Aorta (tissue), 5 donors: Measurements from ENCODE around the gene CCDC167. TPM values are rescaled to one million over a fixed set of nuclear protein-coding genes. Genes with fewer than 3 reads are reported as not detected.

Experiments
- ATAC-seq: fragments of 200-7000 bp; cut with Tn5 transposase; one replicate; pipeline ENCODE4 v1.9.1; 2022; ENCODE audit warnings: moderate library complexity; ENCODE audit not compliant: low FRiP score
- DNase-seq, 2 donors: peaks; one replicate each; pipeline ENCODE4 v3.0.0-alpha.2; 2020
- H3K27ac ChIP-seq, 2 donors: one replicate each; pipeline ENCODE4 v1.5.1; 2013; ENCODE audit warnings: low read length in 2 of 2, mild to moderate bottlenecking in 2 of 2, moderate library complexity in 2 of 2, control low read depth in 1 of 2, inconsistent platforms in 1 of 2, low read depth in 1 of 2
- H3K27me3 ChIP-seq, 2 donors: one replicate each; pipeline ENCODE4 v1.6.1; 2013; ENCODE audit warnings: control low read depth in 1 of 2, low read length in 1 of 2, mild to moderate bottlenecking in 1 of 2, moderate library complexity in 1 of 2; ENCODE audit not compliant: insufficient read depth in 2 of 2, control insufficient read depth in 1 of 2
- H3K36me3 ChIP-seq, 2 donors: one replicate each; pipeline ENCODE4 v1.6.1; 2013; ENCODE audit warnings: control low read depth in 1 of 2, low read length in 1 of 2, mild to moderate bottlenecking in 1 of 2; ENCODE audit not compliant: insufficient read depth in 2 of 2, control insufficient read depth in 1 of 2
- H3K4me1 ChIP-seq, 2 donors: one replicate each; pipeline ENCODE4 v1.6.1; 2013; ENCODE audit warnings: low read length in 2 of 2, control low read depth in 1 of 2, mild to moderate bottlenecking in 1 of 2, moderate library complexity in 1 of 2; ENCODE audit not compliant: insufficient read depth in 2 of 2, control insufficient read depth in 1 of 2
- H3K4me3 ChIP-seq, 2 donors: one replicate each; pipeline ENCODE4 v1.5.1; 2013; ENCODE audit warnings: low read length in 2 of 2, control low read depth in 1 of 2, mild to moderate bottlenecking in 1 of 2
- H3K9me3 ChIP-seq: one replicate; pipeline ENCODE4 v1.6.1; 2013; ENCODE audit warnings: mild to moderate bottlenecking, low read length; ENCODE audit not compliant: control insufficient read depth
- WGBS, 2 donors: extraction: QIAGEN DNeasy Blood & Tissue Kit; methylation state at CpG; one replicate each; pipeline ENCODE4 v1.1.7; 2013; 5-methylcytosine and 5-hydroxymethylcytosine counted together
- intact Hi-C, 2 donors: fragments of 100-400 bp; cut with DNase I; formaldehyde crosslinking; loops; one replicate each; pipeline versions ENCODE4 v1.14.2 to v1.15.0; 2022
- polyA plus RNA-seq, 2 donors: library from polyadenylated mRNA; stranded (reverse); fragments of 200-250 nt; gene quantifications; one replicate each; pipeline ENCODE4 v1.2.3, GENCODE V29; 2013
- total RNA-seq, 2 donors: library from RNA; stranded (reverse); fragmentation: NEBNext Ultra II Directional; extraction: Animal tissue kit (Norgen Biotek cat#: 25700); gene quantifications; one replicate each; pipeline ENCODE4 v1.2.1, GENCODE V29; 2021
- donor health status: healthy with polysubstance abuse.
- donor health status: Bipolar disorder and iron deficiency.
- donor health status: DM: no; HTN: no; CAD: no.
- donor health status: DM: no; HTN: no; CAD: no.
- donor health status: DM: yes; HTN: yes; CAD: no.

CCDC167 gene
- total and polyA plus RNA-seq, 4 donors = 11.5 to 34.1 (median 14.8) TPM

- no peak for ATAC-seq
- Histone ChIP-seq H3K4me1 (no peaks in the 10 kb centered on the region), H3K36me3 (no peaks in the 10 kb centered on the region), H3K27me3 (no peaks in the 10 kb centered on the region), H3K4me3 (no peak overlapping the region), H3K27ac (no peak overlapping the region), H3K9me3 (no peaks in the 10 kb centered on the region)
- intact Hi-C loops = no loop called here
- WGBS, 2 donors = 27 to 34% methylated on average over 18 of the region's 18 CpGs
- peak in 1 of 2 donors; percentile 58 for DNase-seq
These were observed 16.6 kb upstream of the CCDC167 start for GRCh38 chr6:37516076-37516919.

GRCh38 chr6:37515712-37516075, 16.0 kb upstream of the CCDC167 start:
- intact Hi-C loops = no loop called here
- no peak for ATAC-seq
- DNase-seq = no peak
- Histone ChIP-seq H3K9me3 (no peaks in the 10 kb centered on the region), H3K4me1 (no peaks in the 10 kb centered on the region), H3K4me3 (no peak overlapping the region), H3K27ac (no peak overlapping the region), H3K36me3 (no peaks in the 10 kb centered on the region), H3K27me3 (no peaks in the 10 kb centered on the region)
- 75 to 82% methylated on average over 9 of the region's 9 CpGs for WGBS, 2 donors

GRCh38 chr6:37514837-37515236, 15.1 kb upstream of the CCDC167 start:
- H3K9me3 ChIP-seq = no peaks in the 10 kb centered on the region
- H3K4me1 ChIP-seq = no peaks in the 10 kb centered on the region
- no peaks in the 10 kb centered on the region for H3K27me3 ChIP-seq
- intact Hi-C loops = no loop called here
- DNase-seq = no peak
- 78 to 82% methylated on average over 7 of the region's 7 CpGs for WGBS, 2 donors
- ATAC-seq = no peak
- no peak overlapping the region for H3K4me3 ChIP-seq
- no peak overlapping the region for H3K27ac ChIP-seq
- H3K36me3 ChIP-seq = no peaks in the 10 kb centered on the region

GRCh38 chr6:37514321-37514771, 14.7 kb upstream of the CCDC167 start:
- no peaks in the 10 kb centered on the region for H3K4me1 ChIP-seq
- H3K27ac ChIP-seq = no peak overlapping the region
- no peaks in the 10 kb centered on the region for H3K9me3 ChIP-seq
- ATAC-seq (no peak), DNase-seq (no peak)
- no peaks in the 10 kb centered on the region for H3K27me3 ChIP-seq
- no peaks in the 10 kb centered on the region for H3K36me3 ChIP-seq
- H3K4me3 ChIP-seq = no peak overlapping the region
- intact Hi-C loops = no loop called here
- WGBS, 2 donors = 77 to 90% methylated on average over 5 of the region's 5 CpGs

DNA sequence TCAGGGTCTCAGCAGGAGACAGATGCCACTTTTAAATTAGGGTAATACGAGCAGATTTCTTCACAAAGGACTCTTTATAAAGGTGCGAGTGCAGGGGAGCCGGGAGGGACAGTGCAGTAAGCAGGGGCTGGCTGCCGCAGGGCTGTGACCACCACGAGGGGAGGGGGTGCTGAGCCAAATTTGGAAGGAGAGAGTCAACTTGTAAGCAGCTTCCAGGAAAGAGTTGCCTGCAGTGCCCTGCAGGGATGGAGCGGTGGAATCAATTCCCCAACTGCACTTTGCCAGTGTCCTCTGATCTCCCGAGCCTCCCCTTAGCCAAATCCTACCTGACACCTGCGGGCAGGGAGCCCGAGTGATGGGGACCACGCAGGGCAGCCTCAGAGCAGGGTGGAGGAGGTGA, 13.9 kb upstream of the CCDC167 start:
- no peaks in the 10 kb centered on the region for H3K4me1 ChIP-seq
- no peak for ATAC-seq
- H3K27me3 ChIP-seq = no peaks in the 10 kb centered on the region
- 63 to 71% methylated on average over 10 of the region's 10 CpGs for WGBS, 2 donors
- H3K36me3 ChIP-seq = no peaks in the 10 kb centered on the region
- H3K27ac ChIP-seq = no peak overlapping the region
- DNase-seq = no peak
- intact Hi-C loops = no loop called here
- H3K9me3 ChIP-seq = no peaks in the 10 kb centered on the region
- H3K4me3 ChIP-seq = no peak overlapping the region

DNA sequence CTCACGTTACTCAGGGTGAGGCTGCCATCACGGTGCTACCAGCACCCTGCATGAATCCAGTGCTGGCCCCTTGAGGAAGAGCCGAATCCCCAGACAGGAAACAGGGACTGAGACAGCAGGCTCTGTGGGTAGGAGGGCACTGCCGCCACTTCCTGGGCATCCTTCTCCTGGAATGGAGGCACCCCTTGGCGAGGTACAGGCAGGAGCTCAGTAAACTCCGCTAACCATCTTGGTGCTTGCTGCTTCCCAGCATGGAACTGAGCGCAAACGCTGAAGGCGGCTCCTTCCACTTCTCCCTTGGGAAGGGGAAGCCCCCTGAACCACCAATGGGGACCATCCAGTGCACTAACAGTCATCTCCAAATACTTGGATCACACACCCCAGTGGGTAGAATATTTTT, 13.5 kb upstream of the CCDC167 start:
- intact Hi-C loops = no loop called here
- WGBS, 2 donors = 72 to 75% methylated on average over 9 of the region's 9 CpGs
- no peak overlapping the region for H3K4me3 ChIP-seq
- DNase-seq (no peak), ATAC-seq (no peak)
- no peaks in the 10 kb centered on the region for H3K36me3 ChIP-seq
- H3K9me3 ChIP-seq = no peaks in the 10 kb centered on the region
- no peaks in the 10 kb centered on the region for H3K27me3 ChIP-seq
- no peak overlapping the region for H3K27ac ChIP-seq
- H3K4me1 ChIP-seq = no peaks in the 10 kb centered on the region

- ATAC-seq = no peak
- Histone ChIP-seq H3K4me3 (no peak overlapping the region), H3K27ac (no peak overlapping the region), H3K27me3 (no peaks in the 10 kb centered on the region), H3K4me1 (no peaks in the 10 kb centered on the region), H3K9me3 (no peaks in the 10 kb centered on the region), H3K36me3 (no peaks in the 10 kb centered on the region)
- DNase-seq = no peak
- 70 to 86% methylated on average over 12 of the region's 12 CpGs for WGBS, 2 donors
- intact Hi-C loops = no loop called here
These were observed 12.8 kb upstream of the CCDC167 start for GRCh38 chr6:37512400-37513011.

DNA sequence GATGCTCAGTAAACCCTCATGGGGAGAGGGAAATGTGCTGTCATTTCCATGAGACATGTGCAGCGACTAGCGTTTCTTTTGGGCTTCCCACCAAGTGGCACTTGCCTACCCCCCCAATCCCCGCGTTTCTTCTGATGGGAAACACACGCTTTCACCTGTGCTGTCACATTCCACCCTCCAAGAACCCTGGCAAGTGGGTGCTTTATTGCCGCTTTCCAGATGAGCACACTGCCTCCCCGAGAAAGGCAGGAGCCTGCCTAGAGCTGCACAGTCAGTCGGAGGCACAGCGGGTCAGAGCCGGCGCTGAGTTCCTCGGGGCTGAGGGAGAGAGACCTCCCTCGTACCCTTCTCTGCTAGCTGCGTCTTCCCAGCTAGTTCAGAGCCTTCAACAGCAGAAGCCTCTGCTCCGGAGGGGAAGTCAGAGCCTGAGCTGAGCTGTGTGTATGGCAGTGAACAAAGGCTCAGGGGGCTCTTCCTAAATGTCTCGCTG, 12.3 kb upstream of the CCDC167 start:
- Histone ChIP-seq H3K4me3 (no peak overlapping the region), H3K27ac (no peak overlapping the region), H3K9me3 (no peaks in the 10 kb centered on the region), H3K4me1 (no peaks in the 10 kb centered on the region), H3K27me3 (no peaks in the 10 kb centered on the region), H3K36me3 (no peaks in the 10 kb centered on the region)
- no peak for ATAC-seq
- 56 to 61% methylated on average over 16 of the region's 16 CpGs for WGBS, 2 donors
- DNase-seq = no peak
- intact Hi-C loops = no loop called here

DNA sequence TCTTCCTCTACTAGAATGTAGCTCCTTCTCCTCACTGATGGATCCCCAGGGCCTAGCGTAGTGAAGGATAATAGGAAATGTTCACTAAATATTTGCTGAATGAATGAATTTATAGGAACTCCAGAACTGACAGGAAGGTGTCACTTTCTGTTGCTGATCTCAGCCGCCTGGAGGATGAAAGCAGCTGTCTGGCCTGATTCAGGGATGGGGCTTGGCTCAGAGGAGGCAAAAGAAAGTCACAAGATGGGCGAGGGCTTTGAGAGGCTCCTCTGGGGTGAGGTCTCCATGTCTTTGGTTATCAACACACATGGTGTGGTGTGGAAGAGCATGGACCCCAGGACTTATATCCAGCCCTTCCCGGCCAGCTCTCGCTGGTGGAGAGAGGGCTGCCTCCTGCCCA, 11.5 kb upstream of the CCDC167 start:
- Histone ChIP-seq H3K4me3 (no peak overlapping the region), H3K9me3 (no peaks in the 10 kb centered on the region), H3K36me3 (no peaks in the 10 kb centered on the region), H3K27ac (no peak overlapping the region), H3K4me1 (no peaks in the 10 kb centered on the region), H3K27me3 (no peaks in the 10 kb centered on the region)
- ATAC-seq = no peak
- 92 to 93% methylated on average over 5 of the region's 5 CpGs for WGBS, 2 donors
- no peak for DNase-seq
- intact Hi-C loops = no loop called here
